Measurements from ENCODE around the gene CCK. TPM values are rescaled to one million over a fixed set of nuclear protein-coding genes. Genes with fewer than 3 reads are reported as not detected.

The CCK gene
- total and polyA plus RNA-seq, 2 experiments from 2014 or later = 3.1 to 4.2 TPM

DNA sequence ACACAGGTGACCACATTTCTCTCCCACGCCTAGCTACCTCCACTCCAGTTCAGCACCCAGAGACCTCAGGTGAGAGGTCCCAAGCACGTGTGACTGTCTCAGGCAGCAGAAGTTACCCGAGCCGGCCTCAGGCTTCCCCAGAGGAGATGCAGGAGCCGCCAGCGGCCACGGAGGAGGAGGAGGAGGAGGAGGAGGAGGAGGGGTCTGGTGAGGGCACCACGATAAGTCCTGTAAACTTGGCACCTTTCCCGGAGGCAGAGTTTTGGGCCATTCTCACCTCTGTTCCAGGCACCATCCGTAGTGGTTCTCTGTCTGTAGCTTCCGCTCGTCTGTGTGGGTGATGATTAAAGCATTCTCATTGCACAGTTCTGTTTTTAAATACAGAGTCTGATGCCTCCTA lies 56.1 kb downstream of the CCK start:
- no peak overlapping the region for H3K27ac ChIP-seq (ENCODE audit: low read depth)
- H3K27me3 Mint-ChIP-seq (ENCODE audit: insufficient read depth, low read depth, poor library complexity) = peaks cover 8% of the 10 kb centered on the region
- no peak overlapping the region for H3K4me2 ChIP-seq
- no peaks in the 10 kb centered on the region for H3K79me2 ChIP-seq (replicated peaks; ENCODE audit: insufficient read depth)
- H3K36me3 ChIP-seq (ENCODE audit: insufficient read depth) = 0 out of 2 replicates have a peak, but pooled peaks cover under 1% of the 10 kb centered on the region
- no peak overlapping the region for H3K4me3 ChIP-seq
- no peak for TF ChIP-seq ZNF114 (CRISPR knock-in tag; IDR thresholded peaks at IDR 0.05)
- TF ChIP-seq, protein P1, sequence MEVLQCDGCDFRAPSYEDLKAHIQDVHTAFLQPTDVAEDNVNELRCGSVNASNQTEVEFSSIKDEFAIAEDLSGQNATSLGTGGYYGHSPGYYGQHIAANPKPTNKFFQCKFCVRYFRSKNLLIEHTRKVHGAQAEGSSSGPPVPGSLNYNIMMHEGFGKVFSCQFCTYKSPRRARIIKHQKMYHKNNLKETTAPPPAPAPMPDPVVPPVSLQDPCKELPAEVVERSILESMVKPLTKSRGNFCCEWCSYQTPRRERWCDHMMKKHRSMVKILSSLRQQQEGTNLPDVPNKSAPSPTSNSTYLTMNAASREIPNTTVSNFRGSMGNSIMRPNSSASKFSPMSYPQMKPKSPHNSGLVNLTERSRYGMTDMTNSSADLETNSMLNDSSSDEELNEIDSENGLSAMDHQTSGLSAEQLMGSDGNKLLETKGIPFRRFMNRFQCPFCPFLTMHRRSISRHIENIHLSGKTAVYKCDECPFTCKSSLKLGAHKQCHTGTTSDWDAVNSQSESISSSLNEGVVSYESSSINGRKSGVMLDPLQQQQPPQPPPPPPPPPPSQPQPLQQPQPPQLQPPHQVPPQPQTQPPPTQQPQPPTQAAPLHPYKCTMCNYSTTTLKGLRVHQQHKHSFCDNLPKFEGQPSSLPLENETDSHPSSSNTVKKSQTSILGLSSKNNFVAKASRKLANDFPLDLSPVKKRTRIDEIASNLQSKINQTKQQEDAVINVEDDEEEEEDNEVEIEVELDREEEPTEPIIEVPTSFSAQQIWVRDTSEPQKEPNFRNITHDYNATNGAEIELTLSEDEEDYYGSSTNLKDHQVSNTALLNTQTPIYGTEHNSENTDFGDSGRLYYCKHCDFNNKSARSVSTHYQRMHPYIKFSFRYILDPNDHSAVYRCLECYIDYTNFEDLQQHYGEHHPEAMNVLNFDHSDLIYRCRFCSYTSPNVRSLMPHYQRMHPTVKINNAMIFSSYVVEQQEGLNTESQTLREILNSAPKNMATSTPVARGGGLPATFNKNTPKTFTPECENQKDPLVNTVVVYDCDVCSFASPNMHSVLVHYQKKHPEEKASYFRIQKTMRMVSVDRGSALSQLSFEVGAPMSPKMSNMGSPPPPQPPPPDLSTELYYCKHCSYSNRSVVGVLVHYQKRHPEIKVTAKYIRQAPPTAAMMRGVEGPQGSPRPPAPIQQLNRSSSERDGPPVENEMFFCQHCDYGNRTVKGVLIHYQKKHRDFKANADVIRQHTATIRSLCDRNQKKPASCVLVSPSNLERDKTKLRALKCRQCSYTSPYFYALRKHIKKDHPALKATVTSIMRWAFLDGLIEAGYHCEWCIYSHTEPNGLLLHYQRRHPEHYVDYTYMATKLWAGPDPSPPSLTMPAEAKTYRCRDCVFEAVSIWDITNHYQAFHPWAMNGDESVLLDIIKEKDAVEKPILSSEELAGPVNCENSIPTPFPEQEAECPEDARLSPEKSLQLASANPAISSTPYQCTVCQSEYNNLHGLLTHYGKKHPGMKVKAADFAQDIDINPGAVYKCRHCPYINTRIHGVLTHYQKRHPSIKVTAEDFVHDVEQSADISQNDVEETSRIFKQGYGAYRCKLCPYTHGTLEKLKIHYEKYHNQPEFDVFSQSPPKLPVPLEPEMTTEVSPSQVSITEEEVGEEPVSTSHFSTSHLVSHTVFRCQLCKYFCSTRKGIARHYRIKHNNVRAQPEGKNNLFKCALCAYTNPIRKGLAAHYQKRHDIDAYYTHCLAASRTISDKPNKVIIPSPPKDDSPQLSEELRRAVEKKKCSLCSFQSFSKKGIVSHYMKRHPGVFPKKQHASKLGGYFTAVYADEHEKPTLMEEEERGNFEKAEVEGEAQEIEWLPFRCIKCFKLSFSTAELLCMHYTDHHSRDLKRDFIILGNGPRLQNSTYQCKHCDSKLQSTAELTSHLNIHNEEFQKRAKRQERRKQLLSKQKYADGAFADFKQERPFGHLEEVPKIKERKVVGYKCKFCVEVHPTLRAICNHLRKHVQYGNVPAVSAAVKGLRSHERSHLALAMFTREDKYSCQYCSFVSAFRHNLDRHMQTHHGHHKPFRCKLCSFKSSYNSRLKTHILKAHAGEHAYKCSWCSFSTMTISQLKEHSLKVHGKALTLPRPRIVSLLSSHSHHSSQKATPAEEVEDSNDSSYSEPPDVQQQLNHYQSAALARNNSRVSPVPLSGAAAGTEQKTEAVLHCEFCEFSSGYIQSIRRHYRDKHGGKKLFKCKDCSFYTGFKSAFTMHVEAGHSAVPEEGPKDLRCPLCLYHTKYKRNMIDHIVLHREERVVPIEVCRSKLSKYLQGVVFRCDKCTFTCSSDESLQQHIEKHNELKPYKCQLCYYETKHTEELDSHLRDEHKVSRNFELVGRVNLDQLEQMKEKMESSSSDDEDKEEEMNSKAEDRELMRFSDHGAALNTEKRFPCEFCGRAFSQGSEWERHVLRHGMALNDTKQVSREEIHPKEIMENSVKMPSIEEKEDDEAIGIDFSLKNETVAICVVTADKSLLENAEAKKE (CRISPR knock-in tag; IDR thresholded peaks at IDR 0.05) = no peak
- TF ChIP-seq NANOG (IDR thresholded peaks at IDR 0.05; ENCODE audit: borderline replicate concordance) = no peak
- no peaks in the 10 kb centered on the region for H3F3A ChIP-seq (replicated peaks; ENCODE audit: low read depth)
- peaks cover 25% of the 10 kb centered on the region for H3K36me3 Mint-ChIP-seq (ENCODE audit: low read depth)
- no peak for ATAC-seq
- no peaks in the 10 kb centered on the region for H3K9me3 Mint-ChIP-seq
- no peak overlapping the region for H3K4me3 Mint-ChIP-seq
- no peaks in the 10 kb centered on the region for H3K4me1 ChIP-seq (ENCODE audit: insufficient read depth)
- H3K4me1 Mint-ChIP-seq = peaks cover 20% of the 10 kb centered on the region
- H3K27ac Mint-ChIP-seq = no peak overlapping the region
- peaks cover 2% of the 10 kb centered on the region; the same call in 1 of the 2 replicates for H4K20me1 ChIP-seq (replicated peaks; ENCODE audit: insufficient read depth)
- H3K27me3 ChIP-seq (ENCODE audit: insufficient read depth) = no peaks in the 10 kb centered on the region
- peaks cover 4% of the 10 kb centered on the region; the same call in 1 of the 2 replicates for H3K9me2 ChIP-seq (ENCODE audit: insufficient read depth)
- no peak for DNase-seq (ENCODE audit: low spot score)
- no peak overlapping the region for H2AFZ ChIP-seq

Small RNAs within 50 kb of the gene (small RNA-seq; reads per million reads assigned to genes)
- gene RNU4-78P (ENCODE audit: low replicate concordance) = not detected

Other genes starting within 250 kb of the CCK start
- 47.4 and 50.1 TPM in 2 replicates for gene TRAK1, start 174.8 kb downstream of the CCK start, total RNA-seq (2014; rRNA removed; shearing (Covaris generic))
- 12.2 and 13.4 TPM in 2 replicates for gene TRAK1, start 174.8 kb downstream of the CCK start, polyA plus RNA-seq (2016; fragmentation: Nextera tagmentation; extraction: Ambion mirVana)
- gene LYZL4, start 144.4 kb upstream of the CCK start, total RNA-seq (2014; rRNA removed; shearing (Covaris generic)) = not detected in 2 replicates
- not detected in 2 replicates for gene LYZL4, start 144.4 kb upstream of the CCK start, polyA plus RNA-seq (2016; fragmentation: Nextera tagmentation; extraction: Ambion mirVana)
- gene VIPR1, start 236.5 kb upstream of the CCK start, total RNA-seq (2014; rRNA removed; shearing (Covaris generic)) = 13.9 and 19.3 TPM in 2 replicates
- 4.9 and 6.3 TPM in 2 replicates for gene VIPR1, start 236.5 kb upstream of the CCK start, polyA plus RNA-seq (2016; fragmentation: Nextera tagmentation; extraction: Ambion mirVana)

Measured in GM23338 (cell line).